Endothelial cell of umbilical vein (primary cell): ENCODE data around the gene LRCOL1. TPM values are rescaled to one million over a fixed set of nuclear protein-coding genes. Genes with fewer than 3 reads are reported as not detected.

Experiments used
- BruUV-seq: library from RNA; stranded (reverse); fragments of 400-500 nt; replicated peaks from 2 replicates; lab custom pipeline; 2021; lab: Mats Ljungman, UMichigan
- CTCF ChIA-PET: fragments of 300-600, 350-600 bp; sonication (Branson Sonifier 250); formaldehyde crosslinking; loops from one replicate; lab custom pipeline; 2021; ENCODE audit warnings: antibody characterized with exemption, inconsistent platforms; lab: Charles Lee
- POLR2A ChIA-PET: fragments of 300-600, 350-600 bp; sonication (Branson Sonifier 250); formaldehyde crosslinking; loops from one replicate; lab custom pipeline; 2021; ENCODE audit warnings: antibody characterized with exemption, inconsistent platforms; lab: Charles Lee
- DNase-seq: peaks from one replicate; pipeline ENCODE4 v3.0.0-alpha.2; 2011; ENCODE audit warnings: low read depth, low spot score
- FAIRE-seq: peaks from 2 replicates; lab custom pipeline; 2011; peaks lifted over from hg19 to GRCh38; lab: Jason Lieb, UNC
- H2AFZ ChIP-seq: 2 replicates; pipeline ENCODE4 v1.6.0; 2012; ENCODE audit warnings: low read depth, low read length, control low read depth, inconsistent platforms
- H3K27ac ChIP-seq: 2 replicates; pipeline ENCODE4 v1.5.1; 2011; ENCODE audit warnings: low read depth, mild to moderate bottlenecking, control low read depth, low read length, moderate library complexity; ENCODE audit not compliant: insufficient read depth
- H3K27me3 ChIP-seq, 2 experiments: 2 replicates each; pipeline versions ENCODE4 v1.6.0 to v1.6.1; 2011; ENCODE audit warnings: low read length in 2 of 2, mixed read lengths in 1 of 2; ENCODE audit not compliant: control insufficient read depth in 2 of 2, insufficient read depth in 2 of 2
- H3K36me3 ChIP-seq, 2 experiments: 2 replicates in 1 of 2; 3 replicates in 1 of 2; pipeline ENCODE4 v1.5.1; 2011; ENCODE audit warnings: low read length in 2 of 2, mild to moderate bottlenecking in 1 of 2, moderate library complexity in 1 of 2; ENCODE audit not compliant: control insufficient read depth in 2 of 2, insufficient read depth in 2 of 2; ENCODE audit errors: extremely low read depth in 1 of 2
- H3K4me1 ChIP-seq: 3 replicates; pipeline ENCODE4 v1.5.1; 2011; ENCODE audit warnings: mild to moderate bottlenecking, low read length; ENCODE audit not compliant: control insufficient read depth, insufficient read depth; ENCODE audit errors: extremely low read depth
- H3K4me2 ChIP-seq: 2 replicates; pipeline ENCODE4 v1.6.1; 2011; ENCODE audit warnings: low read length, control low read depth, mixed read lengths; ENCODE audit not compliant: insufficient read depth
- H3K4me3 ChIP-seq, 3 experiments: fragments of 200-600 bp in 1 of 3; sonication (generic), shearing (Covaris generic) in 1 of 3; replicated peaks in 1 of 3; 2 replicates each; pipeline ENCODE4 v1.5.1; 2011 to 2016; ENCODE audit warnings: control low read depth in 3 of 3, low read length in 3 of 3, mild to moderate bottlenecking in 2 of 3, inconsistent platforms in 1 of 3, low read depth in 1 of 3, moderate library complexity in 1 of 3; ENCODE audit not compliant: insufficient read depth in 1 of 3
- H3K79me2 ChIP-seq: 2 replicates; pipeline ENCODE4 v1.6.0; 2012; ENCODE audit warnings: low read length, inconsistent platforms; ENCODE audit not compliant: control insufficient read depth, insufficient read depth
- H3K9ac ChIP-seq: replicated peaks from 2 replicates; pipeline ENCODE3; 2011; ENCODE audit warnings: low read length, control low read depth; ENCODE audit not compliant: insufficient read depth; ENCODE audit errors: extremely low read depth
- H3K9me1 ChIP-seq: replicated peaks from 3 replicates; pipeline ENCODE4 v1.6.0; 2011; ENCODE audit warnings: mild to moderate bottlenecking, low read length; ENCODE audit not compliant: control insufficient read depth, insufficient read depth; ENCODE audit errors: extremely low read depth
- H3K9me3 ChIP-seq: replicated peaks from 2 replicates; pipeline ENCODE4 v1.5.1; 2012; ENCODE audit warnings: low read length, inconsistent platforms; ENCODE audit not compliant: control insufficient read depth, insufficient read depth
- H4K20me1 ChIP-seq: replicated peaks from 2 replicates; pipeline ENCODE3; 2011; ENCODE audit warnings: mild to moderate bottlenecking, low read length; ENCODE audit not compliant: control insufficient read depth, insufficient read depth; ENCODE audit errors: extremely low read depth
- CTCF ChIP-seq, 2 donors: IDR thresholded peaks; 1 replicate in 1 of 2; 2 replicates in 1 of 2; pipeline ENCODE4 v1.5.1; 2011; ENCODE audit warnings: low read length in 2 of 2, mild to moderate bottlenecking in 2 of 2, moderate library complexity in 2 of 2, control low read depth in 1 of 2, inconsistent platforms in 1 of 2, low read depth in 1 of 2; ENCODE audit not compliant: insufficient read depth in 1 of 2; ENCODE audit errors: extremely low read depth in 1 of 2
- EZH2 ChIP-seq: IDR thresholded peaks from 2 replicates; pipeline ENCODE4 v1.6.1; 2012; ENCODE audit warnings: borderline replicate concordance, low read depth, mild to moderate bottlenecking, moderate library complexity, low read length, inconsistent platforms; ENCODE audit not compliant: severe bottlenecking
- FOS ChIP-seq: IDR thresholded peaks from 2 replicates; pipeline ENCODE4 v1.6.1; 2011; ENCODE audit warnings: mild to moderate bottlenecking, low read length, moderate library complexity, borderline replicate concordance; ENCODE audit not compliant: insufficient read depth
- GATA2 ChIP-seq: IDR thresholded peaks from 2 replicates; pipeline ENCODE4 v1.7.0; 2011; ENCODE audit warnings: low read depth, mild to moderate bottlenecking, moderate library complexity, mixed read lengths, low read length; ENCODE audit not compliant: insufficient read length, insufficient read depth
- JUN ChIP-seq: IDR thresholded peaks from 2 replicates; pipeline ENCODE4 v1.6.1; 2011; ENCODE audit warnings: borderline replicate concordance, low read depth; ENCODE audit not compliant: insufficient read length, insufficient read depth
- MAX ChIP-seq: IDR thresholded peaks from 2 replicates; pipeline ENCODE4 v1.6.1; 2011; ENCODE audit not compliant: insufficient read depth, insufficient read length
- MYC ChIP-seq: IDR thresholded peaks from one replicate; pipeline ENCODE4 v1.6.1; 2011; ENCODE audit warnings: mild to moderate bottlenecking, low read depth, low read length
- POLR2A ChIP-seq: IDR thresholded peaks from 2 replicates; pipeline ENCODE4 v1.6.1; 2012; ENCODE audit warnings: low read depth, mild to moderate bottlenecking, control low read depth, low read length
- POLR2AphosphoS5 ChIP-seq: IDR thresholded peaks from 2 replicates; pipeline ENCODE4 v1.6.1; 2012; ENCODE audit warnings: low read depth, mild to moderate bottlenecking, control low read depth, low read length, moderate library complexity; ENCODE audit not compliant: insufficient read depth
- dilution Hi-C: fragments of 300-500 bp; cut with MboI; formaldehyde crosslinking; loops from one replicate; pipeline ENCODE4 v1.15.0; 2019; ENCODE audit warnings: low sequenced_read_pairs; ENCODE audit not compliant: extremely low pct_ligation_motif_present
- intact Hi-C: fragments of 100-400 bp; cut with micrococcal nuclease; formaldehyde crosslinking; loops from one replicate; pipeline ENCODE4 v1.10.0; 2022
- polyA plus RNA-seq, 4 experiments: library from polyadenylated mRNA; depleted of rRNA in 3 of 4; stranded (reverse) in 3 of 4; unstranded in 1 of 4; fragments of >200 nt; gene quantifications; 2 replicates each; pipeline versions ENCODE4 v1.2.1 to v1.2.3, GENCODE V29; 2011 to 2012; ENCODE audit warnings: missing spikeins in 1 of 4
- total RNA-seq: library from RNA; stranded (reverse); gene quantifications from 2 replicates; pipeline ENCODE4 v1.2.3, GENCODE V29; 2021

Gene LRCOL1
- total and polyA plus RNA-seq, 2 donors (not counting 3 experiments of a cell fraction or from before 2014, with no cell fraction given): 1.2 to 1.5 TPM

- dilution Hi-C loops (no loop called here), intact Hi-C loops (loop anchor here (1.0 kb wide), 2 partner anchors 38 to 223 kb away; no protein-coding TSS in a partner anchor)
- DNase-seq (no peak), FAIRE-seq (no peak)
- no peaks in the 10 kb centered on the region for H3K27me3 ChIP-seq
- ChIA-PET POLR2A (no interaction called here), CTCF (interaction anchor here (1.0 to 1.9 kb wide), 7 partner anchors 14 to 223 kb away, joined by 3 to 34 read pairs (median 6); no protein-coding TSS in a partner anchor)
- BruUV-seq: no TSS peak
- H3K9me3 ChIP-seq: no peaks in the 10 kb centered on the region
- no peaks in the 10 kb centered on the region for H4K20me1 ChIP-seq
- H3K4me1 ChIP-seq: no peaks in the 10 kb centered on the region
- H2AFZ ChIP-seq: no peak overlapping the region
- no peak overlapping the region for H3K27ac ChIP-seq
- no peaks in the 10 kb centered on the region for H3K79me2 ChIP-seq
- no peaks in the 10 kb centered on the region for H3K9me1 ChIP-seq
- no peak overlapping the region for H3K4me2 ChIP-seq
- no peak for TF ChIP-seq JUN
- TF ChIP-seq MYC: no peak
- no peak for TF ChIP-seq CTCF (IDR thresholded peaks at IDR 0.05; ENCODE audit: extremely low read depth in 1 of 2, insufficient read depth in 1 of 2, low read depth in 1 of 2, low read length in 2 of 2)
- no peak for TF ChIP-seq MAX
- TF ChIP-seq POLR2AphosphoS5: no peak
- no peak for TF ChIP-seq POLR2A
- TF ChIP-seq GATA2: no peak
- TF ChIP-seq EZH2: no peak
- no peak for TF ChIP-seq FOS
- H3K4me3 ChIP-seq: no peak overlapping the region
- peaks cover 2 to 18% of the 10 kb centered on the region in 2 experiments for H3K36me3 ChIP-seq
- H3K9ac ChIP-seq: no peak overlapping the region
These were observed 27.4 kb upstream of the LRCOL1 start for GRCh38 chr12:132637811-132638210.
